ENCODE results near the gene ZNF254. TPM values are rescaled to one million over a fixed set of nuclear protein-coding genes. Genes with fewer than 3 reads are reported as not detected.

ZNF254 gene
- total and polyA plus RNA-seq, 10 of the 15 experiments (the other 5 are each of a cell fraction or from before 2014, with no cell fraction given): 1.5 to 15.7 (median 8.5) TPM

- ATAC-seq (no peak), FAIRE-seq (no peak), DNase-seq (ENCODE audit: low read depth, low spot score) (no peak)
- Histone ChIP-seq H3K27ac (ENCODE audit: control insufficient read depth, insufficient read depth) (no peak overlapping the region), H3K4me2 (ENCODE audit: control insufficient read depth, insufficient read depth) (no peak overlapping the region), H3K4me1 (ENCODE audit: control insufficient read depth, insufficient read depth, low read length) (no peaks in the 10 kb centered on the region), H3K27me3 (replicated peaks in 1 of 2; ENCODE audit: control insufficient read depth in 2 of 2, insufficient read depth in 2 of 2, low read length in 1 of 2) (no peaks in the 10 kb centered on the region), H3K9me3 (replicated peaks; ENCODE audit: control insufficient read depth, insufficient read depth, low read length) (no peaks in the 10 kb centered on the region; the same call in 2 of the 3 replicates), H3K79me2 (ENCODE audit: control insufficient read depth, insufficient read depth, low read length) (no peaks in the 10 kb centered on the region), H4K20me1 (ENCODE audit: control insufficient read depth, insufficient read depth) (no peaks in the 10 kb centered on the region), H2AFZ (ENCODE audit: control insufficient read depth, low read depth, low read length) (no peak overlapping the region), H3K4me3 (no peak overlapping the region), H3K9ac (ENCODE audit: control insufficient read depth, insufficient read depth, low read length) (no peak overlapping the region), H3K36me3 (ENCODE audit: control insufficient read depth in 2 of 2, insufficient read depth in 2 of 2, low read length in 1 of 2) (no peaks in the 10 kb centered on the region)
- SMC1A ChIA-PET (ENCODE audit: uncharacterized antibody, unreplicated experiment): no interaction called here
- RAD21 ChIA-PET (ENCODE audit: unreplicated experiment): no interaction called here
- intact Hi-C loops (cut with micrococcal nuclease; ENCODE audit: unreplicated experiment) (no loop called here), in situ Hi-C loops (cut with MboI) (no loop called here)
- WGBS (ENCODE audit: insufficient coverage, insufficient replicate concordance, low lambda C conversion rate, missing lambda C conversion rate): 18% methylated on average over 2 of the region's 2 CpGs
- CTCF ChIA-PET: no interaction called here
- TF ChIP-seq TCF7 (IDR thresholded peaks at IDR 0.05; ENCODE audit: borderline replicate concordance): no peak
- no peak for TF ChIP-seq TCF12 (IDR thresholded peaks at IDR 0.05; ENCODE audit: low read depth, low read length)
- TF ChIP-seq ZNF274 (IDR thresholded peaks at IDR 0.05; ENCODE audit: insufficient read depth, insufficient read length): no peak
- BruUV-seq (replicated peaks): no TSS peak
- POLR2A ChIA-PET: no interaction called here
Measured at GRCh38 chr19:24173882-24174281, 86.9 kb downstream of the ZNF254 start.

- H3K27me3 ChIP-seq (replicated peaks in 1 of 2; ENCODE audit: control insufficient read depth in 2 of 2, insufficient read depth in 2 of 2, low read length in 1 of 2): no peaks in the 10 kb centered on the region
- ATAC-seq: no peak
- H3K4me3 ChIP-seq: no peak overlapping the region
- ChIA-PET CTCF (no interaction called here), SMC1A (ENCODE audit: uncharacterized antibody, unreplicated experiment) (no interaction called here), POLR2A (no interaction called here), RAD21 (ENCODE audit: unreplicated experiment) (no interaction called here)
- in situ Hi-C loops (cut with MboI): no loop called here
- H3K79me2 ChIP-seq (ENCODE audit: control insufficient read depth, insufficient read depth, low read length): no peaks in the 10 kb centered on the region
- H3K4me2 ChIP-seq (ENCODE audit: control insufficient read depth, insufficient read depth): no peak overlapping the region
- H2AFZ ChIP-seq (ENCODE audit: control insufficient read depth, low read depth, low read length): no peak overlapping the region
- FAIRE-seq: no peak
- no peaks in the 10 kb centered on the region; the same call in 2 of the 3 replicates for H3K9me3 ChIP-seq (replicated peaks; ENCODE audit: control insufficient read depth, insufficient read depth, low read length)
- BruUV-seq (replicated peaks): no TSS peak
- WGBS (ENCODE audit: insufficient coverage, insufficient replicate concordance, low lambda C conversion rate, missing lambda C conversion rate): 46% methylated on average over 18 of the region's 18 CpGs
- H4K20me1 ChIP-seq (ENCODE audit: control insufficient read depth, insufficient read depth): no peaks in the 10 kb centered on the region
- H3K36me3 ChIP-seq (ENCODE audit: control insufficient read depth in 2 of 2, insufficient read depth in 2 of 2, low read length in 1 of 2): no peaks in the 10 kb centered on the region
- H3K4me1 ChIP-seq (ENCODE audit: control insufficient read depth, insufficient read depth, low read length): no peaks in the 10 kb centered on the region
- DNase-seq (ENCODE audit: low read depth, low spot score): no peak
- H3K27ac ChIP-seq (ENCODE audit: control insufficient read depth, insufficient read depth): no peak overlapping the region
- intact Hi-C loops (cut with micrococcal nuclease; ENCODE audit: unreplicated experiment): no loop called here
- no peak overlapping the region for H3K9ac ChIP-seq (ENCODE audit: control insufficient read depth, insufficient read depth, low read length)
- TF ChIP-seq HDAC6 (IDR thresholded peaks at IDR 0.05; ENCODE audit: unreplicated experiment) (no peak), RCOR1 (conservative IDR thresholded peaks at IDR 0.05; ENCODE audit: low read depth, low read length) (no peak), SIN3A (IDR thresholded peaks at IDR 0.05; ENCODE audit: low read depth, low read length) (no peak), KLF5 (IDR thresholded peaks at IDR 0.05; ENCODE audit: partially characterized antibody) (no peak), SIX5 (IDR thresholded peaks at IDR 0.05; ENCODE audit: low read depth, low read length, severe bottlenecking) (no peak), ZZZ3 (IDR thresholded peaks at IDR 0.05; ENCODE audit: control insufficient read depth, insufficient read length, low read depth) (no peak), RAD51 (IDR thresholded peaks at IDR 0.05) (no peak), ZBTB11 (CRISPR knock-in tag; IDR thresholded peaks at IDR 0.05) (no peak), SPI1 (IDR thresholded peaks at IDR 0.05; ENCODE audit: borderline replicate concordance, insufficient read depth, low read depth, low read length) (no peak), HCFC1 (IDR thresholded peaks at IDR 0.05; ENCODE audit: low read length) (no peak), IRF5 (IDR thresholded peaks at IDR 0.05; ENCODE audit: borderline replicate concordance) (no peak), ESRRA (IDR thresholded peaks at IDR 0.05; ENCODE audit: low read length) (no peak)
Measured at GRCh38 chr19:24177686-24178085, 90.7 kb downstream of the ZNF254 start.
